ENCODE measurements around the gene ANTXRL. TPM values are rescaled to one million over a fixed set of nuclear protein-coding genes. Genes with fewer than 3 reads are reported as not detected.

Gene ANTXRL
- total and polyA plus RNA-seq, 2 of the 8 experiments (the other 6 are each of a cell fraction or from before 2014, with no cell fraction given) = not detected

- Histone ChIP-seq H3K14ac (ENCODE audit: insufficient read length) (no peak overlapping the region), H3K27me3 (replicated peaks in 1 of 4; ENCODE audit: control insufficient read depth in 3 of 4, extremely low read depth in 1 of 4, insufficient read depth in 3 of 4, low read length in 3 of 4) (no peaks in the 10 kb centered on the region), H3K79me1 (ENCODE audit: low read depth, low read length) (0 out of 2 replicates have a peak, but pooled peaks cover 2% of the 10 kb centered on the region), H4K20me1 (replicated peaks in 1 of 2; ENCODE audit: control insufficient read depth in 1 of 2, insufficient read depth in 2 of 2, low read length in 2 of 2) (peaks cover 0 to 6% of the 10 kb centered on the region in 2 experiments), H3K79me2 (ENCODE audit: control insufficient read depth in 1 of 2, insufficient read depth in 2 of 2, low read length in 2 of 2) (no peaks in the 10 kb centered on the region), H3K4me3 (ENCODE audit: extremely low read depth in 1 of 4, insufficient read depth in 2 of 4, low read depth in 3 of 4, low read length in 4 of 4) (no peak overlapping the region), H3K36me3 (ENCODE audit: control insufficient read depth in 2 of 4, insufficient read depth in 4 of 4, low read length in 3 of 4) (no peaks in the 10 kb centered on the region), H3K9me3 (ENCODE audit: insufficient read depth in 2 of 2, low read depth in 1 of 2, low read length in 1 of 2) (no peaks in the 10 kb centered on the region), H3K56ac (replicated peaks; ENCODE audit: insufficient read length, low read depth, low read length) (no peak overlapping the region), H3K4ac (replicated peaks; ENCODE audit: insufficient read length, low read depth, low read length) (no peak overlapping the region), H3K23me2 (ENCODE audit: low read depth, low read length) (peaks cover 11% of the 10 kb centered on the region; the same call in 1 of the 2 replicates), H3K4me1 (replicated peaks in 1 of 4; ENCODE audit: control insufficient read depth in 3 of 4, insufficient read depth in 4 of 4, low read length in 3 of 4) (no peaks in the 10 kb centered on the region), H3K4me2 (ENCODE audit: insufficient read depth in 1 of 2, low read depth in 2 of 2, low read length in 2 of 2) (no peak overlapping the region), H3K9ac (replicated peaks in 1 of 4; ENCODE audit: extremely low read depth in 1 of 4, low read depth in 3 of 4, low read length in 3 of 4) (no peak overlapping the region), H3K23ac (ENCODE audit: insufficient read length) (no peak overlapping the region), H2BK20ac (ENCODE audit: low read length) (no peak overlapping the region), H4K8ac (ENCODE audit: extremely low read depth, insufficient read depth, low read length) (no peak overlapping the region), H2AFZ (ENCODE audit: low read length) (no peak overlapping the region), H2BK15ac (ENCODE audit: low read length) (no peak overlapping the region), H2BK120ac (replicated peaks; ENCODE audit: low read depth, low read length) (no peak overlapping the region), H2BK12ac (ENCODE audit: low read depth, low read length) (no peak overlapping the region), H2BK5ac (ENCODE audit: low read depth, low read length) (no peak overlapping the region), H3K18ac (ENCODE audit: extremely low read depth, low read length) (no peak overlapping the region), H4K91ac (replicated peaks; ENCODE audit: insufficient read length, low read length) (no peak overlapping the region), H2AK5ac (ENCODE audit: low read depth, low read length) (no peak overlapping the region), H4K5ac (ENCODE audit: insufficient read length, low read depth, low read length) (no peak overlapping the region), H3K27ac (ENCODE audit: low read depth, low read length) (no peak overlapping the region)
- ChIA-PET CTCF (ENCODE audit: partially characterized antibody) (interaction anchor here (3.9 to 4.2 kb wide), 2 partner anchors 11 to 38 kb away, joined by 23 to 32 read pairs; no protein-coding TSS in a partner anchor), POLR2A (ENCODE audit: partially characterized antibody) (no interaction called here)
- FAIRE-seq (no peak), DNase-seq (ENCODE audit: low read depth in 1 of 2, low spot score in 2 of 2) (no peak)
- 88% methylated on average over 10 of the region's 10 CpGs; no CpG with 5 or more reads in 1 of the 2 experiments for WGBS, 2 experiments (ENCODE audit: extremely low coverage in 1 of 2, insufficient coverage in 1 of 2, insufficient read length in 1 of 2, insufficient replicate concordance in 2 of 2, low coverage in 1 of 2, low lambda C conversion rate in 2 of 2, missing lambda C conversion rate in 1 of 2)
- TF ChIP-seq POU5F1 (IDR thresholded peaks at IDR 0.05; ENCODE audit: low read depth, low read length) (no peak), TAF1 (IDR thresholded peaks at IDR 0.05; ENCODE audit: low read depth, low read length) (no peak), HDAC6 (IDR thresholded peaks at IDR 0.05; ENCODE audit: low read depth, low read length) (no peak), TAF7 (optimal IDR thresholded peaks at IDR 0.05; ENCODE audit: borderline replicate concordance, low read depth, low read length) (no peak), POLR2AphosphoS5 (IDR thresholded peaks at IDR 0.05; ENCODE audit: low read depth, low read length) (no peak), CBX5 (IDR thresholded peaks at IDR 0.05; ENCODE audit: low read depth, low read length) (no peak), GABPA (IDR thresholded peaks at IDR 0.05; ENCODE audit: borderline replicate concordance, insufficient read depth, low read length) (no peak), TCF12 (IDR thresholded peaks at IDR 0.05; ENCODE audit: low read depth, low read length) (no peak), GTF2F1 (IDR thresholded peaks at IDR 0.05; ENCODE audit: borderline replicate concordance, low read depth, low read length) (no peak), SIN3A (conservative IDR thresholded peaks at IDR 0.05 in 1 of 2, IDR thresholded peaks at IDR 0.05 in 1 of 2; ENCODE audit: low read depth in 1 of 2, low read length in 2 of 2) (no peak), POLR2A (IDR thresholded peaks at IDR 0.05; ENCODE audit: control extremely low read depth in 1 of 2, low read depth in 2 of 2, low read length in 2 of 2) (no peak)
- TF ChIP-seq, protein P1, sequence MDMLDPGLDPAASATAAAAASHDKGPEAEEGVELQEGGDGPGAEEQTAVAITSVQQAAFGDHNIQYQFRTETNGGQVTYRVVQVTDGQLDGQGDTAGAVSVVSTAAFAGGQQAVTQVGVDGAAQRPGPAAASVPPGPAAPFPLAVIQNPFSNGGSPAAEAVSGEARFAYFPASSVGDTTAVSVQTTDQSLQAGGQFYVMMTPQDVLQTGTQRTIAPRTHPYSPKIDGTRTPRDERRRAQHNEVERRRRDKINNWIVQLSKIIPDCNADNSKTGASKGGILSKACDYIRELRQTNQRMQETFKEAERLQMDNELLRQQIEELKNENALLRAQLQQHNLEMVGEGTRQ (IDR thresholded peaks at IDR 0.05; ENCODE audit: low read length) = no peak
Observed at GRCh38 chr10:46267132-46267985, 19.4 kb upstream of the ANTXRL start.

Data from H1 (cell line).